GM18909 (cell line): ENCODE data around the gene KPNA2.
"Not testable (repeated sequence)": the region's sequence is repeated elsewhere in the genome, so short reads cannot be mapped to it uniquely, and the experiment has no call there.

Source experiments
- ATAC-seq: cut with Tn5 transposase; IDR thresholded peaks from one replicate; pipeline ENCODE4 v1.9.1; 2021; ENCODE audit warnings: mild to moderate bottlenecking; ENCODE audit not compliant: unreplicated experiment, poor library complexity

KPNA2 gene

DNA sequence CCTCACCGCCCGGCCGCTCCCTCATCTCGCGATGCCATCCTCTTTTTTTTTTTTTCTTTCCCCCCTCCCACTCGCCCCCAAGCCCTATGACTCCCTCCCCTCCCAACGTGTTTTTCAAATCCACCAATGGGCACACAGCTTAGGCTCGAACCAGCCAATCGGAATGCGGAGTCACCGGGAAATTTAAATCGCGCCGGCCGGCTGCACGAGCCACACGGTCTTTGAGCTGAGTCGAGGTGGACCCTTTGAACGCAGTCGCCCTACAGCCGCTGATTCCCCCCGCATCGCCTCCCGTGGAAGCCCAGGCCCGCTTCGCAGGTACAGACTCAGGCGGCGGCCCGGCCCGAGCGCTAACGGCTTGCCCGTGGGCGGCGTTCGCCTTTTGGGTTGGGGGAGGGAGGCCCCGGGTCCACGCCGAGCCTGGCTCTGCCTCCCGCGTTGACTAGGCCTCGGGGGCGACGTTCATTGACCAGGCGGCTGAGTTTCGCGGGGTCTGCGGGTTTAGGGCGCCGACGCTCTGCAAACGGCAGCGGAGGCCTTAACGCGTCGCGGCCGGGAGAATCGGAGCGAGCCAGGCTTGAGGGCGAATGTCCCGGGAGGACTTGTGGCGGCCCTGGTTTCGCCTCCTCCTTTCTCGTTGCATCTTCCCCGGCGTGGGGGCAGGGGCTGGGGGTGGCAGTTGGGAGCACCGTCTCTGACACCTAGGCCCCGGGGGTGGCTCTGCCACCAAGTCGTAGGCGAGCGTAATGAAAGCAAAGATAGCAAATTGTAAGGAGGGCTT, at the start of gene KPNA2:
Gene KPNA2, plus strand, starts transcription at position 213 of the 781 bp plus-strand sequence. CDS start 1,398 bp downstream, outside the sequence.
- ATAC-seq: peak; percentile 96

DNA sequence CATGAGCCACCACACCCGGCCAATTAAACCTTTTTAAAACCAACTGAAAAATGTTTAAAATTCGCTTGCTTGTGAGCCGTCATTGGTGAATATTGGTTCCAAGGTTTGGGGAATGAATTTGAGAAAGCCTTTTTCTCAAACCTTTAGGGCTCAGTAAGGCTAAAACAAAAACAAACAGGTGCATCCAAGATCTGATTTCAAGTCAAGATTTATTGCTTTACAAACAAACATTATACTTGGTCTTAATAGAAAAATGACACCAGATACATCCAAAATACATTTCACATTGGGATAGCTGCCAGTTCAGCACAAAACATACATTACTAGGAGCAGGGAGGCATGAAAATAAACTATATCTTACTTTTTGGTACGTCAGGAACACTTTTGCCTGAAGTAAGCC, 44.6 kb upstream of the KPNA2 start:
- no peak for ATAC-seq

DNA sequence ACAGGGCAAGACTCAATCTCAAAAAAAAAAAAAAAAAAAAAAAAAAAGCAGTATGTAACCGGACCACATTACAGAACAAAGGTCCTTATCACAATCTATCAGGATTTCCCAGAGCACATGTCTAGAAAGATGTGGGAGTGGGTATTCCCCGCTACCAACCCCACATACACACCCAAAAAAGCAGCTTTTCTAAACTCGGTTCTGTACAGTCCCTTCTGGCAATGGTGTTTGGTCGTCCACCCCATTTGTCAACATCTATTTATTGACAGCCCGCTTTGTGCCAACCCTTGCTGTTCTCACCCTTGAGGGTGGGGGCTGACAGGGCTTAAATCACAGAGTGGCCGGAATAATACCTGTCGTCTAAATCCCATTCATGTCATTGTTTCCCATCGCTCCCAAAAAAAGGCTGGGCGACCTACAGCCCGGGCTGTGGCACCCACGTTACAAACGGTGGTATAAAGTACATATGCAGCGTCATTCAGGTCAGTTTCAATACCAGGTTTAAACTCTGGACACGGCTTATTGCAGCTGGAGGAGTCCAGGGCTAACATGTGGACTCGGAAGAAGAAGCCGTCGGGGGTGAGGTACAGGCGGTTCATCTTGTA, 42.9 kb upstream of the KPNA2 start:
- peak; percentile 1 for ATAC-seq

GRCh38 chr17:67993153-67993997, 42.2 kb upstream of the KPNA2 start:
- ATAC-seq: peak; percentile 83

- no peak for ATAC-seq
These were observed 41.6 kb upstream of the KPNA2 start for GRCh38 chr17:67993998-67994361.

DNA sequence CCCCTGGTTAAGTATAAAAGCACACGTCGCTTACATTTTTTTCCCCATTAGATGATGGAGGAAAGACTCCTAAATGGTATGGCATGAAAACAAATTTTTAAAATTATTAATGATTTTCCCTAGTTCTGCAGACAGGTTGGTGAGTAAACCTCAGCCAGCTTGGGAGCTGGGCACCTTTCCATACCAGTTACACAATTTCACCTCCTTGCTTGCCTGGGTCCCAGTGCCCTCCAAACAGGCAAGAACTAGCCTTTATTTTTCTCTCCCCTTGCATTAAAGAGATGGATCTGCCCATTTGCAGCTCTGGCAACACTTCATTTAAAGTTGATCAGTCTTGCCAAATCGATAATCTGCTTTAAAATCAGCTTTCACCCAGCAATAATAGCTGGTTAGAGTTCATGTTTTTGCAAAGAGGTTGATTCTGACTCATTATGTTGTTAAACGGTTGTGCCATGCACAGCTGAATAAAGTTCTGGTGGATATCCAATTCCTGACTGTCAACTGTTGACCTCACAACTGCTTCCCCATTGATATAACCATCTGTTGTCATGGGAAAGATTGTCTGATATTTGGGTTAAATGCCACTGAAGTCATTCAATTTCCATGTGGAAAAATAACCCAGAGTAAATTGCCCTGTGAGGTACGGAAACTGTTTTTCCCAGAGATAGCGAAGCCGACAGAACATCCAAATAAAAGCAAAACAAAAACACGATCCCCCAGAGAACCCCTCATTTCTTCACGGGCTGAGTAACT, 40.5 kb upstream of the KPNA2 start:
- no peak for ATAC-seq

GRCh38 chr17:67995570-67996263, 39.8 kb upstream of the KPNA2 start:
- no peak for ATAC-seq

DNA sequence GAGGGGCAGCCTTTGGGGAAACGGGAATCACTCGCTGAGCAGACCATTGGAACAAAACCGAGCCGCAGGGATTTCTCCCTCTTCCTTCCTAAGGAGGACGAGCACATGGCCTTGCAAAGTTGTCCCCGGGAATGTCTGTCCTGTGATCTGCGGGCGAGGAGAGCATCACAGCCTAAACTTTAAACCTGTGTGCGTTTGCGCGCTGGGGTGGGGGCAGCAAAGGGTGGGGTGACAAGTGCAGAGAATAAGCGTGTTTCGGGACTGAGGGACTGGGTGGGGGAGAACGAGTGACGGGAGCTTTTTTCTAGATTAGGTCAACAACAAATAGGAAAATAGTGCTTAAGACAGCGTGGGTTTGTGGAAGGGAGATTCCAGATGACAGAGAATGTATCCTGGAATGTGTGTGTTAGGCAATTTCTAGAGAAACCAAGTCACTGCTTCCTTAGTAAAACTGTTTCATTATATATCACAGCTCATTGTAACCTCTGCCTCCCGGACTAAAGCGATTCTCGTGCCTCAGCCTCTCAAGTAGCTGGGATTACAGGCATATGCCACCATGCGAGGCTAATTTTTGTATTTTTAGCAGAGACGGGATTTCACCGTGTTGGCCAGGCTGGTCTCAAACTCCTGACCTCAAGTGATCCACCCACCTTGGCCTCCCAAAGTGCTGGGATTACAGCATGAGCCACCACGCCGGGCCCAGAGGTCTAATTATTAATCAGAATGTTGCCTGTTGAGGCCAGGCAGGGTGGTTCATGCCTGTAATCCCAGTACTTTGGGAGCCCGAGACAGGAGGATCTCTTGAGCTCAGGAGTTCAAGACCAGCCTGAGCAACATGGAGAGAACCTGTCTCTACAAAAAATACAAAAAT, 39.0 kb upstream of the KPNA2 start, which contains the start of gene C17orf58:
Gene C17orf58, minus strand, starts transcription at position 169 of the 871 bp plus-strand sequence. CDS start 271 bp downstream, outside the sequence.
- not testable (repeated sequence) for ATAC-seq

GRCh38 chr17:67998466-67998865, 37.1 kb upstream of the KPNA2 start:
- no peak for ATAC-seq

GRCh38 chr17:67999291-67999911, 36.1 kb upstream of the KPNA2 start:
- ATAC-seq: no peak

- no peak for ATAC-seq
These were observed 31.3 kb upstream of the KPNA2 start for GRCh38 chr17:68004201-68004600.

GRCh38 chr17:68006797-68007196, 28.7 kb upstream of the KPNA2 start:
- no peak for ATAC-seq

DNA sequence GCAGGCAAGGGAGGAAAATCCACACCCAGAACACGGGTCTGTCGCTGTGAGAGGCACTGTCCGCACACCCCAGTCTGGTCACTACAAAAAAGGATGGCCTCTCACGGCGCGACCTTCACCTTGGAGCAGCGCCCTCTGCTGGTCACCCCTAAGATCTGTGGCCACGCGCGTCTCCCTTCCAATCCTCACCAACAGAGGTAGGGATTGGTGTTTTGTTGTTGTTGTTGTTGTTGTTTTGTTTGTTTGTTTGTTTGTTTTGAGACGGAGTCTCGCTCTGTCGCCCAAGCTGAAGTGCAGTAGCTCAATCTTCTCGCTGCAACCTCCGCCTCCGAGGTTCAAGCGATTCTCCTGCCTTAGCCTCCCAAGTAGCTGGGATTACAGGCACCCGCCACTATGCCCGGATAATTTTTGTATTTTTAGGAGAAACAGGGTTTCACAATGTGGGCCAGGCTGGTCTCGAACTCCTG, 24.3 kb upstream of the KPNA2 start:
- ATAC-seq: peak; percentile 48

GRCh38 chr17:68013385-68013784, 22.1 kb upstream of the KPNA2 start:
- no peak for ATAC-seq

- ATAC-seq: no peak
These were observed 20.3 kb upstream of the KPNA2 start for GRCh38 chr17:68015081-68015723.

DNA sequence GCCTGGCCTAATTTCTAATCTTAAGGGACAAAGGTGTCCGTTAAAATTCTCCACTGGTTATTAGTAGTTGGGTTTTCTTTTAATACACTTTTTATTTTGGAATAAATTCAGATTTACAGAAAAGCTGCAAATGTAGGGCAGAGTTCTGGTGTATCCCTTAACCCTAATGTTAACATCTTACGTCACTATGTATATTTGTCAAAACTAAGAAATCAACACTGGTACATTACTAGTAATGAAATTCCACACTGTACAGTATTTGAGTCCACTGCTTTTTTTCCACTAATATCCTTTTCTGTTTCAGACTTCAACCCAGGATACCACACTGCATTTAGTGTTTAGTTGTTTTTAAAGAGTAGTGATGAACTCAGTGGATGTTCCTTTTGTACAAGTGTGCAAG, 18.7 kb upstream of the KPNA2 start:
- no peak for ATAC-seq

DNA sequence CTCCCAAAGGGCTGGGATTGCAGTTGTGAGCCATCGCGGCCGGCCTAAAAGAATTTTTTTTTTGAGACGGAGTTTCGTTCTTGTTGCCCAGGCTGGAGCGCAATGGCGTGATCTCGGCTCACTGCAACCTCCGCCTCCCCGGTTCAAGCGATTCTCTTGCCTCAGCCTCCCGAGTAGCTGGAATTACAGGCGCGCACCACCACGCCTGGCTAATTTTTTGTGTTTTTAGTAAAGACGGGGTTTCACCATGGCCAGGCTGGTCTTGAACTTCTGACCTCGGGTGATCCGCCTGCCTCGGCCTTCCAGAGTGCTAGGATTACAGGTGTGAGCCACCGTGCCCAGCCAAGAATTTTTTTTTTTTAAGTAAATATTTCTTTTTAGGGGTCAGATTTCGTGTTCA, 17.0 kb upstream of the KPNA2 start:
- not testable (repeated sequence) for ATAC-seq

DNA sequence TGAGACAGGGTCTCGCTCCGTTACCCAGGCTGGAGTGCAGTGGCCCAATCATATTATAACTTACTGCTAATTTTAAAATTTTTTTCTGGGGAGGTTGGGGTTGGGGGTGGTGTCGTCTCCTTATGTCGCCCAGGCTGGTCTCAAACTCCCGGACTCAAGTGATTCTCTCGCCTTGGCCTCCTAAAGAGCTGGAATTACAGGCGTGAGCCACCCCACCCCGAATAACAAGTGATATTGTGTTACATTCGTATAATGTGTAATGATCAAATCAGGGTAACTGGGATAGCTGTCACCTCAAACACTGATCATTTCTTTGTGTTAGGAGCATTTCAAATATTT, 16.2 kb upstream of the KPNA2 start:
- peak; percentile 1 for ATAC-seq
